EL (cell line): ENCODE data around the gene LLGL2.
"Not testable (repeated sequence)": the region's sequence is repeated elsewhere in the genome, so short reads cannot be mapped to it uniquely, and the experiment has no call there.

Experiments
- DNase-seq: peaks from one replicate; pipeline ENCODE4 v3.0.0-alpha.2; 2016

The LLGL2 gene

GRCh38 chr17:75592348-75593020 is 67.0 kb downstream of the LLGL2 start:
- no peak for DNase-seq

- DNase-seq: not testable (repeated sequence)
Observed at GRCh38 chr17:75593430-75593829, 67.9 kb downstream of the LLGL2 start.

- no peak for DNase-seq
Observed at GRCh38 chr17:75594499-75595283, 69.2 kb downstream of the LLGL2 start.

GRCh38 chr17:75595284-75595919 is 69.9 kb downstream of the LLGL2 start:
- no peak for DNase-seq

GRCh38 chr17:75595920-75596313 is 70.4 kb downstream of the LLGL2 start:
- DNase-seq: no peak

- no peak for DNase-seq
Observed at GRCh38 chr17:75596320-75597087, 71.0 kb downstream of the LLGL2 start.

- peak; percentile 45 for DNase-seq
Observed at GRCh38 chr17:75601057-75601987, 75.8 kb downstream of the LLGL2 start.

- no peak for DNase-seq
Observed at GRCh38 chr17:75602644-75603043, 77.1 kb downstream of the LLGL2 start.

GRCh38 chr17:75603123-75603522 is 77.6 kb downstream of the LLGL2 start:
- no peak for DNase-seq

- DNase-seq: no peak
Observed at GRCh38 chr17:75604034-75604695, 78.7 kb downstream of the LLGL2 start.

GRCh38 chr17:75605790-75606189 is 80.3 kb downstream of the LLGL2 start:
- DNase-seq: no peak

- DNase-seq: no peak
Observed at GRCh38 chr17:75607086-75607485, 81.6 kb downstream of the LLGL2 start.

- DNase-seq: no peak
Observed at GRCh38 chr17:75610103-75610984, 84.8 kb downstream of the LLGL2 start.

GRCh38 chr17:75611851-75612429 is 86.4 kb downstream of the LLGL2 start:
- no peak for DNase-seq

GRCh38 chr17:75612906-75613626 is 87.6 kb downstream of the LLGL2 start:
- DNase-seq: no peak

- DNase-seq: no peak
Observed at GRCh38 chr17:75614006-75614405, 88.5 kb downstream of the LLGL2 start.

GRCh38 chr17:75614556-75615270 is 89.2 kb downstream of the LLGL2 start:
- no peak for DNase-seq

- DNase-seq: no peak
Observed at GRCh38 chr17:75615301-75615700, 89.8 kb downstream of the LLGL2 start.
